Body of pancreas (tissue), 4 donors: Measurements from ENCODE around the gene CXCR3. TPM values are rescaled to one million over a fixed set of nuclear protein-coding genes. Genes with fewer than 3 reads are reported as not detected.
"Not testable (repeated sequence)": the region's sequence is repeated elsewhere in the genome, so short reads cannot be mapped to it uniquely, and the experiment has no call there.

Experiments
- ATAC-seq: fragments of 150-250 bp; one replicate; pipeline ENCODE4 v1.9.1; 2016
- DNase-seq, 4 donors: peaks; one replicate each; pipeline ENCODE4 v3.0.0-alpha.2; 2019
- H3K27ac ChIP-seq, 4 donors: fragments of 200-600 bp; sonication (generic); 1 replicate in 3 of 4; 2 replicates in 1 of 4; pipeline versions ENCODE4 v1.5.1 to v1.6.1; 2016 to 2019; ENCODE audit warnings: mild to moderate bottlenecking in 1 of 4, mixed read lengths in 1 of 4, moderate library complexity in 1 of 4
- H3K27me3 ChIP-seq, 2 donors: fragments of 200-600 bp; sonication (generic); one replicate each; pipeline ENCODE4 v1.6.0; 2016; ENCODE audit warnings: mild to moderate bottlenecking in 1 of 2
- H3K36me3 ChIP-seq, 2 donors: fragments of 200-600 bp; sonication (generic); replicated peaks in 1 of 2; 2 replicates each; pipeline ENCODE4 v1.5.1; 2016; ENCODE audit warnings: low read depth in 2 of 2; ENCODE audit not compliant: insufficient read depth in 1 of 2
- H3K4me1 ChIP-seq: fragments of 200-600 bp; sonication (generic); one replicate; pipeline ENCODE4 v1.6.0; 2016
- H3K4me3 ChIP-seq, 2 donors: fragments of 200-600 bp; sonication (generic); 1 replicate in 1 of 2; 2 replicates in 1 of 2; pipeline ENCODE4 v1.5.1; 2016 to 2019
- H3K9me3 ChIP-seq, 3 donors: fragments of 200-600 bp; sonication (generic); 1 replicate in 2 of 3; 2 replicates in 1 of 3; pipeline ENCODE4 v1.5.1; 2016
- POLR2A ChIP-seq, 3 donors: fragments of 450-650 bp; IDR thresholded peaks; one replicate each; pipeline ENCODE4 v1.6.1; 2016; ENCODE audit warnings: antibody characterized with exemption in 3 of 3, mild to moderate bottlenecking in 2 of 3
- WGBS, 2 donors: methylation state at CpG; one replicate each; pipeline ENCODE4 v1.1.5; 2017; 5-methylcytosine and 5-hydroxymethylcytosine counted together
- intact Hi-C: fragments of 100-400 bp; cut with DNase I; formaldehyde crosslinking; loops from one replicate; pipeline ENCODE4 v1.15.1; 2023
- total RNA-seq, 2 donors: library from RNA; depleted of rRNA; stranded (reverse); fragments of >200 nt; gene quantifications; one replicate each; pipeline ENCODE4 v1.1.0, GENCODE V29; 2016
- TF ChIP-seq, protein P1 (sequence below), 7 experiments: fragments of 450-650 bp in 4 of 7; fragments of 200-600 bp in 3 of 7; sonication (generic) in 3 of 7; IDR thresholded peaks; one replicate each; pipeline ENCODE4 v1.5.1; 2016 to 2019; ENCODE audit warnings: antibody characterized with exemption in 7 of 7

Gene CXCR3
- total RNA-seq, 2 donors from 2014 or later, result 0.78 TPM; not detected in 1

DNA sequence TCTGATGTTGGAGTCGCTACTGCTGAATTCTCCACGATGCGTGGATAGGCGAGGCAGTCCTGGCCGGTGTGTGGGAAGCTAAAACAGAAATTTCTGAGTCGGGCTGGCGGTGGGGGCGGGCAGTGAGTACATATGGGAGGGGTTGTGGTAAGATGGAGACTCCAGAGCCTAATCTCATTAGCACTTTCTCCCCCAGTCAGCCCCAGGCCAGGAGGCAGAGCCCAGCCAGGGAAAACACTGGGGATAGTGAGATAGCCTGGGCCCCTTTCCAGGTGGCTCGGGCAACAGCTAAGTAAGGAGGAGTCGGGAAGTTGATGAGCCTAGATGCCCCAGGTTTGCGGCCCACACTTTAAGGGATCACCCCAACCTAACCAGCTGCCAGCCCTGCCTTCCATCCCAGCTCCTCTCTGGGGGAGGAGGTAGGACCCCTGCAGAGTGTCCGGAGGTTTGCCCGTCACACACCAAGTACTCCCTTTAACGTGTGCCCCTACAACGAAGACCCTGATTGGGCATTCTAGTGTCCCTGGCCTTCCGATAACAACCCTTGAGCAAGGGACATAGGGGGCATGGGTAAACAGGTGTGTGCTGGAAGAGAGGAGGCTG lies 46.7 kb upstream of the CXCR3 start:
- H3K4me3 ChIP-seq, result no peak overlapping the region
- TF ChIP-seq, protein P1, sequence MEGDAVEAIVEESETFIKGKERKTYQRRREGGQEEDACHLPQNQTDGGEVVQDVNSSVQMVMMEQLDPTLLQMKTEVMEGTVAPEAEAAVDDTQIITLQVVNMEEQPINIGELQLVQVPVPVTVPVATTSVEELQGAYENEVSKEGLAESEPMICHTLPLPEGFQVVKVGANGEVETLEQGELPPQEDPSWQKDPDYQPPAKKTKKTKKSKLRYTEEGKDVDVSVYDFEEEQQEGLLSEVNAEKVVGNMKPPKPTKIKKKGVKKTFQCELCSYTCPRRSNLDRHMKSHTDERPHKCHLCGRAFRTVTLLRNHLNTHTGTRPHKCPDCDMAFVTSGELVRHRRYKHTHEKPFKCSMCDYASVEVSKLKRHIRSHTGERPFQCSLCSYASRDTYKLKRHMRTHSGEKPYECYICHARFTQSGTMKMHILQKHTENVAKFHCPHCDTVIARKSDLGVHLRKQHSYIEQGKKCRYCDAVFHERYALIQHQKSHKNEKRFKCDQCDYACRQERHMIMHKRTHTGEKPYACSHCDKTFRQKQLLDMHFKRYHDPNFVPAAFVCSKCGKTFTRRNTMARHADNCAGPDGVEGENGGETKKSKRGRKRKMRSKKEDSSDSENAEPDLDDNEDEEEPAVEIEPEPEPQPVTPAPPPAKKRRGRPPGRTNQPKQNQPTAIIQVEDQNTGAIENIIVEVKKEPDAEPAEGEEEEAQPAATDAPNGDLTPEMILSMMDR (IDR thresholded peaks at IDR 0.05), result no peak
- TF ChIP-seq POLR2A (IDR thresholded peaks at IDR 0.05), result no peak
- H3K36me3 ChIP-seq, result no peaks in the 10 kb centered on the region
- intact Hi-C loops, result no loop called here
- H3K9me3 ChIP-seq, result no peaks in the 10 kb centered on the region
- no peaks in the 10 kb centered on the region for H3K4me1 ChIP-seq
- no peak overlapping the region for H3K27ac ChIP-seq
- DNase-seq, result no peak
- WGBS, 2 donors, result 90 to 100% methylated on average over 2 to 5 of the region's 16 CpGs
- H3K27me3 ChIP-seq, result no peaks in the 10 kb centered on the region
- no peak for ATAC-seq

DNA sequence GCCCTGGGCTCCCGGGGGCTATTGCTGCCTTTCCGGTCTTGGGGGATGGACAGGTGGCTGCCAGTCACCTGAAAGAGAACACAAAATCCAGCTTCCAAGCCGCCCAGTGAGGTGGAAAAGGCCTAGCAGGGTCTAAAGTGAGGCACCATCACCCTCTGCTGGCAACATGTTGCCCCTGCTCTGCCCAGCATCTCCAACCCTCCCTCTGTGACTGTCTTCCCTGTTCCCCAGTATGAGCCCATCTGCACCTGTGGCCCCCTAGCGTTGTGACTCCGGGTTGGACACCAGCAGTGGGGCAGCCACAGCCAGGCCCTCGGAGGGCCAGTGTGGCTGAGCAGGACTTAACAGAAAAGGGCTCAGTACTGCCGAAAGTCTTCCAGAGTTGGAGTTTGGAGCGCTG lies 45.9 kb upstream of the CXCR3 start:
- ATAC-seq, H3K4me3 ChIP-seq, H3K9me3 ChIP-seq, H3K4me1 ChIP-seq, H3K36me3 ChIP-seq, intact Hi-C loops, DNase-seq, H3K27ac ChIP-seq, H3K27me3 ChIP-seq: not testable (repeated sequence)
- WGBS, 2 donors, result 62% methylated on average over 7 of the region's 8 CpGs; no CpG with 5 or more reads in 1 of the 2 donors

DNA sequence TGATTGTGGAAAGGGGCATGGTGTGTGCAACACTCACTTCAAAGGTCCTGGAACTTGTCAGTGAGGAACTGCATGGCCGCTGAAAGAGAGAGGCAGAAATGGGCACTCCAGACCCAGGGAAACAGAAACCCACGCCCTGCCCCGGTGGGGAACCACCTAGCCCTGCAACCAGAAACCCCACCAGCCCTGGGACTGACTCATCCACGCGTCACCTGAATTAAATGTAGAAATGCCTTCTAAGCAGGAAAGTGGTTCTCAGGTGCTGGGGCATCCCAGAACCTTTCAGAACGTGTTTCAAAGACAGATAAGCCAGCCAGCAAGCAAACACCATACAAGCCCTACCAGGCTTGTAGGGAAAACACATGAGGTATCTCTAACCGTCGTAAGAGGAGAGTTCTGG lies 44.9 kb upstream of the CXCR3 start:
- H3K27ac ChIP-seq, DNase-seq, intact Hi-C loops, H3K4me1 ChIP-seq, H3K27me3 ChIP-seq, ATAC-seq, H3K9me3 ChIP-seq, H3K4me3 ChIP-seq, H3K36me3 ChIP-seq: not testable (repeated sequence)
- 73 to 80% methylated on average over 3 to 6 of the region's 8 CpGs for WGBS, 2 donors

DNA sequence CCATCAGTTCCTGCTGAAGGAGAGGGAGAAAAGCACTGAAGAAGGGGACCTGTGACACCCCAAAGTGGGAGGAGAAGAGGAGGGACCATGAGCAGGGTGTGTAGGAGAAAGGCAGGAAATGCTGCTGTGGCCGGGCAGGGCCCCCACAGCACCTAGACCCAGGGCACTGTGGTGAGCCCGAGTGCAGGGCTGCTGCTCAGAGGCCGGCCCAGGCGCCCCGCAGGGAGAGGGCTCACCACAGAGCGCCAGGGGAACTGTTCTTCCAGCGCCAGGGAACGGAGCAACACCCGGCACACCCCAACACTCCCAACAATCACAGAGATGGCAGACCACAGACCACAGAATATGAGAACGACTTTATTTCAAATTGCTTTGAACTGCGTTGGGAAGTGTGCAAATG lies 44.3 kb upstream of the CXCR3 start:
- H3K4me3 ChIP-seq, H3K4me1 ChIP-seq, intact Hi-C loops, ATAC-seq, H3K27me3 ChIP-seq, H3K27ac ChIP-seq, DNase-seq, H3K9me3 ChIP-seq, H3K36me3 ChIP-seq: not testable (repeated sequence)
- WGBS, 2 donors, result 70 to 83% methylated on average over 2 to 11 of the region's 11 CpGs

DNA sequence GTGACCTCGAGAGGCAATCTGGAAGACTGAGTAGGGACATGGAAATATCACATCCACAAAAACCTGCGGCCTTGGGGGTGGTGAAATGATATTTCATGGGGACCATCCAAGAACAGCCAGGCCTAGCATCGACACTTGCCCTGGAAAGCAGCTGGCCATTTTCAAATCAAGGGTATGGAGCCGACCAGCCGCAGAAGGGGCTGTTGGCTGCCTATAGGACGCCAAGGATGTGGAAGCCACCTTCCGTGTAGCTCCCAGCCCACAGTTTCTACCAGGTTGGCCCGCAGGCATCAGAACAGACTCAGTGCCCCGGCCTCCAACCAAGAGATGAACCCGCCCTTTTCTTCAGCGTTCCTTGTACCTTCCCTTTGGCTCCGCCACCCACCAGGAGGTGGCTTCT lies 43.6 kb upstream of the CXCR3 start:
- Histone ChIP-seq H3K4me1 (no peaks in the 10 kb centered on the region), H3K9me3 (no peaks in the 10 kb centered on the region), H3K27ac (no peak overlapping the region), H3K4me3 (no peak overlapping the region), H3K27me3 (no peaks in the 10 kb centered on the region), H3K36me3 (no peaks in the 10 kb centered on the region)
- ATAC-seq, result no peak
- intact Hi-C loops, result no loop called here
- TF ChIP-seq POLR2A (IDR thresholded peaks at IDR 0.05), result no peak
- TF ChIP-seq, protein P1 (IDR thresholded peaks at IDR 0.05), result no peak
- 64 to 76% methylated on average over 4 to 11 of the region's 12 CpGs for WGBS, 2 donors
- DNase-seq, result no peak

DNA sequence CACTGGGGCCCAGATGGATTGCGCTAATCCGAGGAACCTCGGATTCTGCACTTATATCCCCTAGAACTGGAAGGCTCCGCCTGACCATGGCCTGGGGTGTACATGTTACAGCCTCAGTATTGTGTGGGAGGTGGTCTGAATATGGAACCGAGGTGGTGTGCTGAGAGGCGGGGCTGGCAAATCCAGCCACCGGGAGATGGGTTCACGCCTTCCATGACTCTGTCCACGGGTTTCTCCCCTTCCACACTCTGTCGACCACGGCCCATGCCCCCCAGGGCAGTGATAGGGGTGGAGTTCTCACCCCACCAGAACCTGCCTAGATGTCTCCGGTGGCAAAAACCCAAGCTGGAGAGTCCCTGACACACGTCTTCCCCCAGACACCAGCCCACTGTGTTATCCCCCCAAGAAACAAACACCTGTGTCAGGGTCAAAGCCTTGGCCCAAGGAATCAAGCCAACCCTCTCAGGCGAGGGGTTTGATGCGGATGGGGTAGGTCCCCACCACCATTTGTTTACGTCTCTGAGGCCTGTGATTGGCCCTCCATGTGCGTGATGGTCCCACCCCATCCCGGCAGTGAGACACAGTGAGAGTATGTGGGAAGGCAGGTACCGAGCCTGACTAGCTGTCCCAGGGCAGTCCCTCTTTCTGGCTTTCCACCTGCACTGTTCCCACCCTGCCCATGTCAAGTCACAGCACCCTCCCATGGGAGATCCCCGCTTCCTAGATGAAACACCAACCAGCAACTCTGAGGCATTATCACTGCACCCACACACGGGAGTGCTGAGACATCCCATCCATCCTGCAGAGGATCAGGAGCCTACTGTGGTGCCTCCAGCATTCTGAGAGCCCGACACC lies 42.5 kb upstream of the CXCR3 start:
- 69 to 78% methylated on average over 3 to 9 of the region's 22 CpGs for WGBS, 2 donors

More for the DNA sequence above, 42.5 kb upstream of the CXCR3 start:
- H3K4me3 ChIP-seq, result no peak overlapping the region
- no peak overlapping the region for H3K27ac ChIP-seq
- no peak for DNase-seq
- intact Hi-C loops, result no loop called here
- ATAC-seq, result no peak
- no peaks in the 10 kb centered on the region for H3K36me3 ChIP-seq
- no peaks in the 10 kb centered on the region for H3K9me3 ChIP-seq
- TF ChIP-seq POLR2A (IDR thresholded peaks at IDR 0.05), result no peak
- TF ChIP-seq, protein P1 (IDR thresholded peaks at IDR 0.05), result no peak
- no peaks in the 10 kb centered on the region for H3K27me3 ChIP-seq
- H3K4me1 ChIP-seq, result no peaks in the 10 kb centered on the region
